Muscle of leg (tissue), 11 donors: ENCODE data around the gene NR2E3. TPM values are rescaled to one million over a fixed set of nuclear protein-coding genes. Genes with fewer than 3 reads are reported as not detected.

ENCODE experiments used
- DNase-seq: peaks from one replicate; pipeline ENCODE4 v3.0.0; 2013
- H3K27ac ChIP-seq: one replicate; pipeline ENCODE4 v1.5.1; 2013; ENCODE audit warnings: mild to moderate bottlenecking, low read length, control low read depth
- H3K27me3 ChIP-seq: one replicate; pipeline ENCODE4 v1.6.1; 2013; ENCODE audit warnings: low read length; ENCODE audit not compliant: control insufficient read depth, insufficient read depth
- H3K36me3 ChIP-seq: one replicate; pipeline ENCODE4 v1.6.1; 2013; ENCODE audit warnings: low read length; ENCODE audit not compliant: control insufficient read depth, insufficient read depth
- H3K4me1 ChIP-seq: one replicate; pipeline ENCODE4 v1.6.1; 2013; ENCODE audit warnings: low read length; ENCODE audit not compliant: control insufficient read depth, insufficient read depth
- H3K4me3 ChIP-seq: one replicate; pipeline ENCODE4 v1.5.1; 2013; ENCODE audit warnings: low read length, control low read depth
- H3K9me3 ChIP-seq: replicated peaks from 2 replicates; pipeline ENCODE4 v1.6.1; 2013; ENCODE audit warnings: low read depth, low read length; ENCODE audit not compliant: control insufficient read depth
- WGBS: methylation state at CpG from one replicate; pipeline ENCODE4 v1.1.5; 2013; ENCODE audit warnings: missing lambda C conversion rate; ENCODE audit not compliant: insufficient coverage; 5-methylcytosine and 5-hydroxymethylcytosine counted together
- polyA plus RNA-seq, 8 donors: library from polyadenylated mRNA; unstranded; fragments of 120-200 nt; gene quantifications; one replicate each; pipeline versions ENCODE4 v1.2.1 to v1.2.3, GENCODE V29; 2013; ENCODE audit warnings: inconsistent platforms in 1 of 8, low replicate concordance in 1 of 8; ENCODE audit not compliant: insufficient read length in 8 of 8, insufficient read depth in 1 of 8
- total RNA-seq: library from RNA; stranded (reverse); fragments of 120-200 nt; gene quantifications from one replicate; pipeline ENCODE4 v1.2.4, GENCODE V29; 2013

Gene NR2E3
- total and polyA plus RNA-seq, 9 donors = 2.3 to 7.8 (median 3.4) TPM

DNA sequence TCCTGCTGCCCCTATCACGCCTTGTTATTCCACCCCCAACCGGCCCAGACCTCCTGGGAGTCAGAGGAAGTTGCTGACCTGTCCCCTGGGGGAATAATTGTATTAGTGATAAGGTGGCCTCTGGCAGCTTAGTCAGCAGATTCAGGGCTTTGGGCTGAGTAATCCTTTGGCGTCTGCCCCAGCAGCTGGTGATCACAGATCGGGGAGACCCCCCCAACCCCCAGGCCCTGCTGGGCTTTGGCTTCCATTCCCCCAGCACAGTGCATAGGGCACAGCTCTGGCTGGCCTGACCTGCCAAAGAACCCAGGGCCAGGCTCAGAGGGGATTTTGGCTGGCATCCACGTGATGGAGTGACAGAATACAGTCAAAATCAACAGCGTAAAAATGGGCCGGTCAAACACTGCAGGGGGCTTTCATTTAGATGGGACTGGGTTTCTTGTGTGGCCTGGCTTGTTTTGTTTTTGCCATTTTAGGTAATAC lies 3.9 kb upstream of the NR2E3 start:
- DNase-seq = peak; percentile 48
- Histone ChIP-seq H3K9me3 (no peaks in the 10 kb centered on the region), H3K27me3 (no peaks in the 10 kb centered on the region), H3K27ac (no peak overlapping the region), H3K4me3 (no peak overlapping the region), H3K36me3 (no peaks in the 10 kb centered on the region), H3K4me1 (peaks cover 66% of the 10 kb centered on the region)
- 40% methylated on average over 2 of the region's 7 CpGs for WGBS

DNA sequence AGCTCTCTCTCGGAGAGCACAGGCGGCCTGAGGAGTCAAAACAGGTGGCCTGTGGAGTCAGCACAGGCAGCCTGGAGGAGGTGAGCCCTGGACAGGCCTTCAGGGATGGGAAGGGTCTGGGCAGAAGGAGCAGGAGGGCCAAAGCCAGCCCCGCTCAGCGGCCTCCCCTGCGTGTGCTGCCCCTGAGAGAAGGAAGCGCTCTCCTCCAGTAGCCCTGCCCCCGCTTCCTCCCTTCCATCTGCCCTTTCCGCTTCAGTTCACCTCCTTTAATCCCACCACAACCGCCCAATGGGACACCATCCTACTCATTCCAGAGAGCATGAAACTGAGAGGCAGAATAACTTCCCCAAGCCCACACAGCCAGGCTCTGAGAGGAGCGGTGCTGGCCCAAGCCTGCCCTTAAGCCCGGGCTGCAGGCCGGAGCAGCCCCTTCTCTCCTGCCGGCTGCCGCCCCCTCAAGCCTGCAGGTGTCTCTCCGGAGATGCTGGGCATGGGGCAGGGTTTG lies 3.2 kb upstream of the NR2E3 start:
- WGBS = 37% methylated on average over 15 of the region's 15 CpGs
- no peaks in the 10 kb centered on the region for H3K27me3 ChIP-seq
- peak; percentile 36 for DNase-seq

GRCh38 chr15:71807691-71808091 lies 2.7 kb upstream of the NR2E3 start:
- DNase-seq = peak; percentile 54
- WGBS = 18% methylated on average over 4 of the region's 4 CpGs
- Histone ChIP-seq H3K36me3 (no peaks in the 10 kb centered on the region), H3K27me3 (no peaks in the 10 kb centered on the region), H3K4me3 (no peak overlapping the region), H3K4me1 (peaks cover 76% of the 10 kb centered on the region), H3K9me3 (no peaks in the 10 kb centered on the region), H3K27ac (no peak overlapping the region)

More for the DNA sequence above, 3.2 kb upstream of the NR2E3 start:
- Histone ChIP-seq H3K4me3 (no peak overlapping the region), H3K4me1 (peaks cover 73% of the 10 kb centered on the region), H3K36me3 (no peaks in the 10 kb centered on the region), H3K27ac (peak overlapping the region; percentile 22), H3K9me3 (no peaks in the 10 kb centered on the region)

DNA sequence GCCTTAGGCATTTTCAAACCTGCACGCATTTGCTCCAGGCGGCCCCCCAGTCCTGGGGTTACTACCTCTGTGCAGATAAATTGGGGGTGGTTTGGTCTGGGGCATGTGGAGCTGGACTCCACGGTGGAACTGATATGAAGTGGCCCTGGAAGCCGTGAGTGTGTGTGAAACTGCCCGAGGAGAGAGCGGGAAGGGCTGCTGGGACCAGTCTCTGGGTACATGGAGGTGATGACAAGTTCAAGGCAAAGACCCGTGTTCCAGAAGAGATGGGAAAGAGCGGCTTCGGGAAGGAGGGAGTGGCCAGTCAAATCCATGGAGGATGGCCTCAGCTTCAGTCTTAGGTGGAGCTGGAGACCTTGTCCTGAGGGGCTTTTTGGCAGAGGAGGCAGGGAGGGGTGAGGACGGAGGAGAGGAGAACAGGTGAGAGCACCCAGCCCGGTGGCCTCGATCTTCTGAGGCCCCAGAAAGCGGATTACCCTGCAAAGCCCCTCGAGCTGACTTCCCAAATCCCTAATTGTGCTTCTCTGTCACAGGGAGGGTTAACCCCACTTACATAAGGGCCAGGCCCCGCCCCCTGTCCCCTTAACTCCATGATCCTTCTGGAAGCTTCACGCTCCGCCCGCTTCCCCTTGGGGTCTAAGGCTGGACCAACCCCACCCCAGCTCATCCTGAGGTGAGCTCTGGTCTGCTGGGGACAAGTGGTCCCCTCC lies 1.9 kb upstream of the NR2E3 start:
- 70% methylated on average over 11 of the region's 18 CpGs for WGBS
- Histone ChIP-seq H3K4me1 (peaks cover 82% of the 10 kb centered on the region), H3K27ac (no peak overlapping the region), H3K9me3 (no peaks in the 10 kb centered on the region), H3K36me3 (no peaks in the 10 kb centered on the region), H3K4me3 (no peak overlapping the region), H3K27me3 (no peaks in the 10 kb centered on the region)
- DNase-seq = no peak

GRCh38 chr15:71809346-71809745 lies 1.0 kb upstream of the NR2E3 start:
- Histone ChIP-seq H3K4me1 (peaks cover 85% of the 10 kb centered on the region), H3K4me3 (no peak overlapping the region), H3K27ac (no peak overlapping the region), H3K36me3 (no peaks in the 10 kb centered on the region), H3K9me3 (no peaks in the 10 kb centered on the region), H3K27me3 (no peaks in the 10 kb centered on the region)
- WGBS = 47% methylated on average over 4 of the region's 8 CpGs
- DNase-seq = no peak

DNA sequence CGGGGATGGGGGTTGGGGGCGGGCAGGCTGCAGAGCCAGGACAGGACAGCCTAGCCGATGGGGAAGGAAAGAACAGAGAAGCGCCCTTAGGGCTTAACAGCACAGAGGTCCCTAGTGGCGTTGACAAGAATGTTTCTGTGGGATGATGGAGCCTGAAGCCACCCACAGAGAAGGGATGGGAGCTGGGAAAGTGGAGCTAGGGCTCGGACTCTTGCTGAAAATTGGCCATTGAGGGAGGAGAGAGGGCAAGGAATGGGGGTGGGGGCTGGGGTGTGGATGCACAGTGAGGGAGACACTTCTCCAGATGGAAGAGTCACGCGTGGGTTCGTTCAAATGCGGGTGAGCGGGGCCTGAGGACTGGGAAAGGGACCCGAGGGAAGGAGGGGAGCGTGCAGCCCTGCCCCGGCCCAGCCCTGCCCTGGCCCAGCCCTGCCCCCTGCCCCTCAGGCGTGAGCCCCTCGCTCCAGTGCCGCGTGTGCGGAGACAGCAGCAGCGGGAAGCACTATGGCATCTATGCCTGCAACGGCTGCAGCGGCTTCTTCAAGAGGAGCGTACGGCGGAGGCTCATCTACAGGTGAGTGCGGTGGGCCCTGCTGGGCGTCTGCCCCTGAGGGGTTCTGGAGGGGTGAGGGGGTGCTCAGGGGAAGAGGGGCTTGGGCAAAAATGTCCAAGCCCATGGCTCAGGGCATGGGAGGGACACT lies 832 bp downstream of the NR2E3 start:
- Histone ChIP-seq H3K27me3 (no peaks in the 10 kb centered on the region), H3K4me1 (peaks cover 78% of the 10 kb centered on the region), H3K36me3 (no peaks in the 10 kb centered on the region), H3K9me3 (no peaks in the 10 kb centered on the region), H3K27ac (no peak overlapping the region), H3K4me3 (no peak overlapping the region)
- no peak for DNase-seq
- WGBS = 86% methylated on average over 25 of the region's 27 CpGs

GRCh38 chr15:71811752-71812735 lies 1.7 kb downstream of the NR2E3 start:
- H3K27me3 ChIP-seq = no peaks in the 10 kb centered on the region
- DNase-seq = peak; percentile 49
- 85% methylated on average over 37 of the region's 38 CpGs for WGBS
- no peaks in the 10 kb centered on the region for H3K36me3 ChIP-seq
- H3K4me3 ChIP-seq = no peak overlapping the region
- no peaks in the 10 kb centered on the region for H3K9me3 ChIP-seq
- peak overlapping the region; percentile 82 for H3K27ac ChIP-seq
- peaks cover 69% of the 10 kb centered on the region for H3K4me1 ChIP-seq

DNA sequence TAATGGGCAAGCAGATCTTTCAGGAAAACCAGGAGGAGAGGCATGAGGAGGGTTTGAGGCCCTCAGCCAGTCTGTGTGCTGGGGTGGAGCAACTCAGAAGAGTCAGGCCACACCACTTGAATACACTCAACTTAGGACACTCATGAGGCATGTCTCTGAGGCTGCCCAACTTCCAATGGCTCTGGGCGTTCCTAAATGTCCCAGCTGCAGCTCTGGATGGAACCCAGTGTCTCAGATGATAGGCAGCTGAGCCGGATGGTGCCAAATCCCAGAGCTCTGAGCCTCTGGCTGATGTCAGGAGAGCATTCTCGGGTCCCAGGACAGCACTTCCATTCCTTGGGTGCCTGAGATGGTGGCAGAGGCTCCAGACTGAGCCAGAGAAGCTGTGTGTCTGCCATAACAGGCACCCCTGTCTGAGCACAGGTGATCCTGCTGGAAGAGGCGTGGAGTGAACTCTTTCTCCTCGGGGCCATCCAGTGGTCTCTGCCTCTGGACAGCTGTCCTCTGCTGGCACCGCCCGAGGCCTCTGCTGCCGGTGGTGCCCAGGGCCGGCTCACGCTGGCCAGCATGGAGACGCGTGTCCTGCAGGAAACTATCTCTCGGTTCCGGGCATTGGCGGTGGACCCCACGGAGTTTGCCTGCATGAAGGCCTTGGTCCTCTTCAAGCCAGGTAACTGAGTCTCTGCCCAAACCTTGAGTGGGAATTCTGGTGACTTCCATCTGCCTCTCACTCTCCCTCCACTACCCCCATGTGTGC lies 2.8 kb downstream of the NR2E3 start:
- peak; percentile 82 for DNase-seq
- peak overlapping the region; percentile 82 for H3K27ac ChIP-seq

GRCh38 chr15:71813723-71814470 lies 3.5 kb downstream of the NR2E3 start:
- H3K27ac ChIP-seq = peak overlapping the region; percentile 82
- H3K4me3 ChIP-seq = peak overlapping the region; percentile 21
- no peak for DNase-seq
- no peaks in the 10 kb centered on the region for H3K27me3 ChIP-seq
- no peaks in the 10 kb centered on the region for H3K9me3 ChIP-seq
- peaks cover 51% of the 10 kb centered on the region for H3K4me1 ChIP-seq
- WGBS = 87% methylated on average over 8 of the region's 9 CpGs
- H3K36me3 ChIP-seq = peaks cover 3% of the 10 kb centered on the region

More for the DNA sequence above, 2.8 kb downstream of the NR2E3 start:
- Histone ChIP-seq H3K4me3 (peak overlapping the region; percentile 21), H3K9me3 (no peaks in the 10 kb centered on the region), H3K4me1 (peaks cover 58% of the 10 kb centered on the region), H3K27me3 (no peaks in the 10 kb centered on the region), H3K36me3 (no peaks in the 10 kb centered on the region)
- WGBS = 77% methylated on average over 12 of the region's 16 CpGs
